HG03103 (cell line): ENCODE data around the gene CMTM2.
"Not testable (repeated sequence)": the region's sequence is repeated elsewhere in the genome, so short reads cannot be mapped to it uniquely, and the experiment has no call there.

Experiments used
- ATAC-seq: cut with Tn5 transposase; IDR thresholded peaks from one replicate; pipeline ENCODE4 v1.9.1; 2021; ENCODE audit warnings: low read depth; ENCODE audit not compliant: unreplicated experiment

CMTM2 gene

GRCh38 chr16:66605177-66605978 lies 26.1 kb downstream of the CMTM2 start:
- peak; percentile 2 for ATAC-seq

DNA sequence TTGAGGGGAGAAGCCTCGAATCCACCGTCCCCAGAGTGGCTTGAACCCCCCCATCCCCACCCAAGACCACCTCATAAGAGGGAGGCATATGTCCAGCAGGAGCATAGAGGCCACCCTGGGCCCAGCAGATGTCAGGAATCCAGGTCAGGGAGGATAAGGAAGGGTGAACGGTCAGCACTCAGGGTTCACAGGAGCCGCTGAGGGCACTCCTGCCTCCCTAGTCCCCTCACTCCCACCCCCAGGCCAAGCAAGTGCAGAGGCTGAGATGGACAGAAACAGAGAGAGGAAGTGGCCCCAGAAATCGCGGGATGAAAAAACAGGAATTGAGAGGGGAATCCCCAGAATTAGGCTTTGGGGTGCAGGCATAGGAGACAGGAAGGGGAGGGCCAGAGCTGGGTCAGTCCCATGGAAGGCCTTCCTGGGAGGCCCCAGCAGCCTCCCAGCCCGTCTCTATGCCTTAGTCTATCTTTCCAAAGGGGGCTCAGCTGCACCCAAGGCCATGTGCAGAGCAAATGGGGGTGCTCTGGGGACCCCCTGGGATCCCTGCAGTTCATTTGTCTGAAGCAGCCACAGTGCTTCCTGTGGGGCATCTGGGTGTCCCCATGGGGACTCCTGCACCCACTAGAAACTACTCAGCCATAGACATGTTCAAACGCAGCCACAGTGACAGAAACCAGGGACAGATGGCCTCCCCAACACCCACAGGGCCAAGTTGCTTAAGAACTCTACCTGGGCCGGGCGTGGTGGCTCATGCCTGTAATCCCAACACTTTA lies 26.9 kb downstream of the CMTM2 start:
- peak; percentile 27 for ATAC-seq

GRCh38 chr16:66608241-66609138 lies 29.2 kb downstream of the CMTM2 start:
- peak; percentile 32 for ATAC-seq

- no peak for ATAC-seq
Observed at GRCh38 chr16:66609139-66609510, 29.9 kb downstream of the CMTM2 start.

- ATAC-seq: no peak
Observed at GRCh38 chr16:66610111-66610820, 31.0 kb downstream of the CMTM2 start.

DNA sequence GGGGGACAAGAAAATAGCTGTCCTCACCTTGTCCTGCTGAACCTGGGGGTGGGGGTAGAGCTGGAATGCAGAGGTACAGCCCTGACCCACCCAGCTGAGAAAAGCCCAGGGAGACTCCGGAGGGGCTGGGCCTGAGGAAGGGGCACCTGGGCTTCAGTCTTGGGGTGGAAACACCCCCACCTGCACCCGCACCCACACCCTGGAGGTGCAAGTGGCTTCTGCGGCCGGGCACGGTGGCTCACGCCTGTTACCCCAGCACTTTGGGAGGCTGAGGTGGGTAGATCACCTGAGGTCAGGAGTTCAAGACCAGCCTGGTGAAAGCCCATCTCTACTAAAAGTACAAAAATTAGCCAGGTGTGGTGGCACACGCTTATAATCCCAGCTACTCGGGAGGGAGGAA lies 32.6 kb downstream of the CMTM2 start:
- ATAC-seq: not testable (repeated sequence)

GRCh38 chr16:66612422-66612821 lies 33.2 kb downstream of the CMTM2 start:
- no peak for ATAC-seq

DNA sequence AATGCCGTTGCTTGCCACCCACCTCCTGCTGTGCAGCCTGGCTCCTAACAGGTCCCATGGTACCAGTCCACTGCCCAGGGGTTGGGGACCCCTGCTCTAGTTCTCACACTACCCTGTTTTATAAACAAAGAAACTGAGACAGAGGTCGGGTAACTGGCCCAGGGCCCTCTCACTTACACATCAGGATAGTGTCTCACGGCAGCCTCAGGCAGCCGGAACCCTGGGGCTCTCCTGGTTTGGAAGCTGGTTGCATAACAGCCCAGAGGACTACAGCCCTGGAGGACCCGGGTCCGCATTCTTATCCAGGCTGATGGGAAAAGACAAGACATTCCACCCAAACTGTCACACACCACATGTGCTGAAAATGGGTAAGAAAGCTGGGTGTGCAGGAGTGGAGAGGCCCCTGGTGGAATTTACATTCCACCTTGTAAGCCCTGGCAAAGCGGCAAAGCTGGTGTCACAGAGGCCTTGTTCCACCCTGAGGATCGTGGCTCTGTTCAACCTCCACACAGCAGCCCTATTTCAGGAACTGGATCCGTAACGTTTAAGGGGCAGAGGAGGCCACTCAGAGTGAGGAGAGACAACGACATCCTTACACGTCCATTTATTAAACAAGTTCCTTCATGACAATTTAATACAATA lies 35.0 kb downstream of the CMTM2 start:
- ATAC-seq: no peak

- no peak for ATAC-seq
Observed at GRCh38 chr16:66616169-66616568, 36.9 kb downstream of the CMTM2 start.

DNA sequence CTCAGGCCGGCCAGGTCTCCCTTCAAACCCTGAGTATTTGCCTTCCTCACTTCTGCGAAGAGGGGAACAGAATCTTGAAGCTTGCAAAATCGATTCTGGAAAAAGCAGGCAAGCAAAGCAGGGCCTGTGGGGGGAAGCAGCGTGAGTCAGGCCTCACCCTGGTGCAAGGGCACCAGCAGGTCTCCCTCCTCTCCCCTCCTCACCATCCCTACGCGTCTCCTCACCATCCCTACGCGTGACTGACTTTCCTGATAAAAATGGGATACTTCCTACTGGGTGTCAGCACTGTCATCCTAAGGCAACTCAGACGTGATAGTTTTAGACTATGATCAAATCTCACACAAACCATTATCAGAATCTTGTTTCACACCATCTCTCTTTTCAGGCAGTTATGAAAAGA lies 37.3 kb downstream of the CMTM2 start:
- ATAC-seq: no peak

GRCh38 chr16:66617010-66617434 lies 37.8 kb downstream of the CMTM2 start:
- ATAC-seq: no peak

DNA sequence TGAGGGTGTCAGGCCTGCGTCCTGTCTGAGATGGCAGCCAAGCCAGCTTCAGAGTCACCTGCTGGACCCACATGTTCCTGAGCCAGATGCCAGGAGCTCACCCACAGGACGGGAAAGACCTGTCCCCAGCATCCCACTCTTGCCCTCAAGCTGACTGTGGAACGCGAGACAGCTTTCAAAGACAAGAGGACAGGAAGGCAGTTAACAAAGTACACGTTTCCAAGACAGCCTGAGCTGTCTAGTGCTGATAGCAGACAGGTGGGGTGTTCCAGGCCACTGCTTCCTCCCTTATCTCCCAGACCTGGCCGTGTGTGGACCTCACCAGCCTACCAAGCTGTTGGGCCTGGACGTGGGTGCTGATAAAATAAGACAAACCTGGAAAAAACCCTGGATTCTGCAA lies 38.5 kb downstream of the CMTM2 start:
- no peak for ATAC-seq

DNA sequence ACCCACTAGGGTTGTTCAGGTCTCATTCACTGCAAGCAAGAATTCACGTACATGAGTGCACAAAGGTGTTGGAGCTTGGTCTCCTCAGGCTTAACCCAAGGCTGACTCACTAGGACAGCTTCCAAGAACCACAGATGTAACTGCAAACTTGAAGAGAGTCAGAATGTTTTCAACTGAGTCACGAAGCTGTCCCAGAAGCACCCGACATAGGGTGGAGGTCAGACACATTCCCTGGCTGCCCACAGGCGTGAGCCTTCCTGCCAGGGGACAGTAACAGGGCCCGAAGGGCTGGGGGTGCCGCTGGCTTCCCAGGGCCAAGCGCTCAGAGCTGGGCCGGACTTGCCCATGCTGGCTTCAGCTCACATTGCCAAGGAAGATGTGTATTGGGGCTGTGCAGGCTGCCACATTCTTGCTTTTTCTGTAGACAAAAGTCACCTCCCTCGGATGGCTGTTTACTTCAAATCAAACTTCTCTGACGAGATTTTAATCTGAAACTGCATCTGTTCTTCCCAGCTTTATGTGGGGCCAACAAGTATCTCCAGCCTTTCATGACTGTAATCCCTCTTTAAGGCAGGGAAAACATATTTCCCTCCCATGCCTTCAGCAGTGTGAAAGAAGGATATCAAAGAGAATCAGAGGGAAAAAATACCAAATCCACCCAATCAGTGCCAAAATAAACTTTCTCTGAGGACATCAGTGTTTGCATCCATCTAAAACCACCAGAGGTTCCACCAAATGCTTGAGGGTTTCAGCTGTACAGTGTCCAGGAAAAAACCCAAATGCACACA lies 39.5 kb downstream of the CMTM2 start:
- ATAC-seq: no peak

DNA sequence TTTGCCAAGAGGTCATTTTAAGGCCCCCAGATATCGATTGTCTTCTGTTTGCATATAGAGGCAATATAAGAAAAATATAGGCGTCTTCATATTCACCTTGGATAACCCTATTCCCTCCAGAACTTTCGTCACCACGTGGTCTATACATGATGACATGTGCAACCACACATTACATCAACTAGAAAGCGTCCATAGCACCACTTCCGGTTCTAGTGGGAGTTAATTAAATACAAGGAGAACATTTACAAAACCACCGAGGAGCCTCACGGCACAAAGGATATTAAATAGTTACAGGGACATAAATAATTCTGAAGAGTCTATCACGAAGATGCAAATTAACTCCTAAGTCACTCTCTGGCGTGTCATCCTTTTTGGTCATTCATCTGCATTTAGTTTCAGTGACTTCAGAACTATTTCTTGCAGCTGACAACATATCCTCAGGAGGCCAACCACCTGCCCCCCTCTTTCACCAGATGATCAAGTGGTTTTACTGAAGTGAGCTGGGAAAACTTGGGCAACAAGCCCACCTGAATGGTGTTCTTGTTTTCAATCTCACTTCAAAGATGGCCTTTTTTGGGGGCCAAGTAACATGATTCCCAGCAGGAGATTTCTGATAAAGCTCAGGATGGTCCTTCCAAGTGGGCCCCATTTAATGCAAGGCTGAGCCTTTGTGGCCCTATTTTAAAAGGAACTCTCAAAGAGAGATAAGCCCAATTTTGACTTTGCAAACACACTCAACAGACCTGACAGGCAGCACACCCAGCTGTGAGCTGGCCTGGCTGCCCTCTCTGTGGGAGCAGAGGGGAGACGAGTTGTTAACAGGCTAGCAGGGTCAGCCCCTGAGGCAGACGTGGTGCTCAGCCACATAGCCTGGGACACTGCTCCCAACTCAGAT lies 40.5 kb downstream of the CMTM2 start:
- no peak for ATAC-seq

DNA sequence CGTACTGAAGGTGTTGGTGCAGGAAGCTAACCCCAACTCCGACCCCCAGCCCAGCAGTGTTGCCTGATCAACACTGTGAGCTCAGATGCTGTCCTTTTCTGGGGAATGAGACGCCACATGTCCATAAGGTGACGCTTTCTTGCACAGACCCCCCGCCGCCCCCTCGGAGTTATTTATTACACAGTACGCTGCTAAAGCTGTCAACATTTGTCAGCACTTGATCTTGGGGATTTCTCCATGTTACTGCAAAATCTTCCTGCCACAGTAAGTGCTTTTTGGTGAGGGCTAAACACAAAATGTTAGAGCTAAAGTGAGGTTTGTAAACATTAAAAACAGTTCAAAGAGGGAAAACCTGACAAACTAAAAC lies 41.1 kb downstream of the CMTM2 start:
- ATAC-seq: no peak

- no peak for ATAC-seq
Observed at GRCh38 chr16:66621973-66622372, 42.7 kb downstream of the CMTM2 start.

- ATAC-seq: no peak
Observed at GRCh38 chr16:66622863-66623262, 43.6 kb downstream of the CMTM2 start.

- ATAC-seq: no peak
Observed at GRCh38 chr16:66623755-66624154, 44.5 kb downstream of the CMTM2 start.
